Skeletal muscle satellite cell (primary cell): ENCODE data around the gene SYT9. TPM values are rescaled to one million over a fixed set of nuclear protein-coding genes. Genes with fewer than 3 reads are reported as not detected.

Experiments used
- H3K27me3 ChIP-seq: 2 replicates; pipeline ENCODE4 v1.7.0; 2013; ENCODE audit warnings: low read length; ENCODE audit not compliant: control insufficient read depth, insufficient read depth
- H3K36me3 ChIP-seq: 2 replicates; pipeline ENCODE4 v1.7.0; 2013; ENCODE audit warnings: mild to moderate bottlenecking, control low read depth, low read length; ENCODE audit not compliant: insufficient read depth
- H3K4me1 ChIP-seq: 2 replicates; pipeline ENCODE4 v1.7.0; 2013; ENCODE audit warnings: low read length; ENCODE audit not compliant: control insufficient read depth, insufficient read depth
- H3K4me2 ChIP-seq: 2 replicates; pipeline ENCODE4 v1.7.0; 2013; ENCODE audit warnings: mild to moderate bottlenecking, low read length
- H3K4me3 ChIP-seq: 2 replicates; pipeline ENCODE4 v1.7.0; 2013; ENCODE audit warnings: low read length
- H3K9ac ChIP-seq: 2 replicates; pipeline ENCODE4 v1.7.0; 2013; ENCODE audit warnings: mild to moderate bottlenecking, low read depth, low read length, moderate library complexity
- H3K9me3 ChIP-seq: replicated peaks from 2 replicates; pipeline ENCODE4 v1.7.0; 2013; ENCODE audit warnings: mild to moderate bottlenecking, control low read depth, low read length
- total RNA-seq: library from RNA; depleted of rRNA; stranded (reverse); fragments of >200 nt; gene quantifications from 2 replicates; pipeline ENCODE4 v1.2.3, GENCODE V29; 2012; rRNA removed

Gene SYT9, protein sequence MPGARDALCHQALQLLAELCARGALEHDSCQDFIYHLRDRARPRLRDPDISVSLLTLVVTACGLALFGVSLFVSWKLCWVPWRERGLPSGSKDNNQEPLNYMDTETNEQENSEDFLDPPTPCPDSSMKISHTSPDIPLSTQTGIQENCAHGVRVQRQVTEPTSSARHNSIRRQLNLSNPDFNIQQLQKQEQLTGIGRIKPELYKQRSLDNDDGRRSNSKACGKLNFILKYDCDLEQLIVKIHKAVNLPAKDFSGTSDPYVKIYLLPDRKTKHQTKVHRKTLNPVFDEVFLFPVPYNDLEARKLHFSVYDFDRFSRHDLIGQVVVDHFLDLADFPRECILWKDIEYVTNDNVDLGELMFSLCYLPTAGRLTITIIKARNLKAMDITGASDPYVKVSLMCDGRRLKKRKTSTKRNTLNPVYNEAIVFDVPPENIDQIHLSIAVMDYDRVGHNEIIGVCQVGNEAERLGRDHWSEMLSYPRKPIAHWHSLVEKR
- under 0.01 TPM in 1 of 2 replicates, not detected in the other for total RNA-seq

GRCh38 chr11:7251836-7252682 lies at the start of gene SYT9:
Gene SYT9 (plus strand): TSS chr11:7251904. CDS start chr11:7252187, 283 bp downstream.
- no peak within 1 kb of the TSS for H3K9ac ChIP-seq

DNA sequence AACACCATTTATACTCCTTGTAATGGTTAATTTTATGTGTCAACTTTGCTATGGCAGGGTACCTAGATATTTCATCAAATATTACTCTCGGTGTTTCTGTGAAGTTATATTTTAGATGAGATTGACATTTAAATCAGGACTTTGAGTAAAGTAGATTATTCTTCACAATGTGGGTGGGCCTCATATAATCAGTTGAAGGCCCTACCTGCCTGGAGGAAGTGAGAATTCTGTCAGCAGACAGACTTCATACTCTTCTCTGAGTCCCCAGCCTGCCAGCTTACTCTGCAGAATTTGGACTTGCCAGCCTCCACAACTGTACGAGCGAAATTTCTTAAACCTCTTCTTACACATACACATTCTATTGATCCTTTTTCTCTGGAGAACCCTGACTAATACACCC lies 49.3 kb upstream of the SYT9 start:
- no peak overlapping the region for H3K4me3 ChIP-seq
- no peaks in the 10 kb centered on the region for H3K4me1 ChIP-seq
- no peak overlapping the region for H3K9ac ChIP-seq
- H3K4me2 ChIP-seq: no peak overlapping the region
- no peaks in the 10 kb centered on the region for H3K27me3 ChIP-seq
- H3K36me3 ChIP-seq: no peaks in the 10 kb centered on the region
- no peaks in the 10 kb centered on the region for H3K9me3 ChIP-seq

More at GRCh38 chr11:7251836-7252682, at the start of gene SYT9:
- Histone ChIP-seq H3K9me3 (no peaks in the 10 kb centered on the region), H3K27me3 (peaks cover 57% of the 10 kb centered on the region), H3K4me2 (peak within 1 kb of the TSS; percentile 81), H3K36me3 (no peaks in the 10 kb centered on the region), H3K4me3 (peak within 1 kb of the TSS; percentile 65), H3K4me1 (no peaks in the 10 kb centered on the region)

GRCh38 chr11:7204778-7205177 lies 46.9 kb upstream of the SYT9 start:
- Histone ChIP-seq H3K4me2 (no peak overlapping the region), H3K27me3 (no peaks in the 10 kb centered on the region), H3K4me3 (no peak overlapping the region), H3K9me3 (no peaks in the 10 kb centered on the region), H3K4me1 (no peaks in the 10 kb centered on the region), H3K9ac (no peak overlapping the region), H3K36me3 (no peaks in the 10 kb centered on the region)

DNA sequence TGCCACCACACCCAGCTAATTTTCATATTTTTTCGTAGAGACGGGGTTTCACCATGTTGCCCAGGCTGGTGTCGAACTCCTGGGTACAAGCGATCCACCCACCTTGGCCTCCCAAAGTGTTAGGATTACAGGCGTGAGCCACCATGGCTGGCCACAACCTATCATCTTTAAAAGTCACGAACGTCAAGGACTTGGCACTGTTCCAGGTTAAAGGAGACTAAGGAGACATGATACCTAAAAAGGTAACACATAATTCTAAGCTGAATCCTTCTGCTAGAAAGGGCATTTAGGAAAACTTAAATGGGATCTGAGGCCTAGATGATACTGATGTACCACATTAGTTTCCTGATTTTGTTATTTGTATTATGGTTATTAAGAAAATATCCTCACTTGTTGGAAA lies 43.3 kb upstream of the SYT9 start:
- Histone ChIP-seq H3K4me1 (no peaks in the 10 kb centered on the region), H3K27me3 (no peaks in the 10 kb centered on the region), H3K9ac (no peak overlapping the region), H3K4me3 (no peak overlapping the region), H3K4me2 (no peak overlapping the region), H3K9me3 (no peaks in the 10 kb centered on the region), H3K36me3 (no peaks in the 10 kb centered on the region)

GRCh38 chr11:7219491-7219890 lies 32.2 kb upstream of the SYT9 start:
- Histone ChIP-seq H3K4me2 (no peak overlapping the region), H3K4me3 (no peak overlapping the region), H3K27me3 (peaks cover 13% of the 10 kb centered on the region), H3K9ac (no peak overlapping the region), H3K36me3 (no peaks in the 10 kb centered on the region), H3K9me3 (no peaks in the 10 kb centered on the region), H3K4me1 (no peaks in the 10 kb centered on the region)

GRCh38 chr11:7220636-7221035 lies 31.1 kb upstream of the SYT9 start:
- Histone ChIP-seq H3K4me2 (no peak overlapping the region), H3K36me3 (no peaks in the 10 kb centered on the region), H3K27me3 (peaks cover 13% of the 10 kb centered on the region), H3K4me1 (no peaks in the 10 kb centered on the region), H3K4me3 (no peak overlapping the region), H3K9me3 (no peaks in the 10 kb centered on the region), H3K9ac (no peak overlapping the region)

DNA sequence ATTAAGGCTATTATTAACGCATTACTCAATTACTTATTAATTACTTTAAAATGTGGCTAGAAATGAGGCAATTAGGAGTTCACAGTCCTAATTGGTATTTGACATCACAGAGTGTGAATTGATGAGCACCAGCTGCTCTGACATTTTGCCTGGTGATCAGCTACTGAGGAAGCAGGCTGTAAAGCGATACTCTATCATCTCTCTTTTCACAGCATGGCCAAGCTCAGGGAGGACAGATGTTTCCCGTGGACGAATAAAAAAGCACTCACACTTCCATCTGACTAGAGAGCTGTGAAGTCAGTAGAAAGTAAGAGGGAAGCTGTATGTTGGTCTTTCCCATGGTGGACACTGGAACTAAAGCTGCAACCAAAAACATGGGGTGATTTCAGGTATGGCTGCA lies 29.1 kb upstream of the SYT9 start:
- H3K4me1 ChIP-seq: no peaks in the 10 kb centered on the region
- no peak overlapping the region for H3K4me2 ChIP-seq
- H3K9me3 ChIP-seq: no peaks in the 10 kb centered on the region
- H3K4me3 ChIP-seq: no peak overlapping the region
- no peaks in the 10 kb centered on the region for H3K36me3 ChIP-seq
- peaks cover 13% of the 10 kb centered on the region for H3K27me3 ChIP-seq
- H3K9ac ChIP-seq: no peak overlapping the region

DNA sequence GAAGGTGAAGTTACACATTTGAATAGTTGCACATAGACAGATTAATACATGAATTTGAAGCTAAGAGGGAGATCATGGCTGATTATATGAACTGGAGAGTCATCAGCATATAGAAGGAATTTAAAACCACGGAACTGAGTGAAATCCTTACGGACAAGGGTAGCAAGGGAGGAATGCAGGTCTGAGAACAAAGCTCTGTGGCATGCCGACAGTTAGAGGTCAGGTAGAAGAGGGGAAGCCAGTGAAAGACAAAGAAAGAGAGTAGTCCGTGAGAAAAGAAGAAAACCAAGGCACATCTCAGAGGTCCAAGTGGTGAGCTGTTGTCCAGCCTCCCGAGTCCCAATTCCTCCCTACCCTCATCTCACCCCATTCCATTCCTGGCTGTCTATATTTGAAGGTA lies 11.8 kb upstream of the SYT9 start:
- H3K4me1 ChIP-seq: no peaks in the 10 kb centered on the region

DNA sequence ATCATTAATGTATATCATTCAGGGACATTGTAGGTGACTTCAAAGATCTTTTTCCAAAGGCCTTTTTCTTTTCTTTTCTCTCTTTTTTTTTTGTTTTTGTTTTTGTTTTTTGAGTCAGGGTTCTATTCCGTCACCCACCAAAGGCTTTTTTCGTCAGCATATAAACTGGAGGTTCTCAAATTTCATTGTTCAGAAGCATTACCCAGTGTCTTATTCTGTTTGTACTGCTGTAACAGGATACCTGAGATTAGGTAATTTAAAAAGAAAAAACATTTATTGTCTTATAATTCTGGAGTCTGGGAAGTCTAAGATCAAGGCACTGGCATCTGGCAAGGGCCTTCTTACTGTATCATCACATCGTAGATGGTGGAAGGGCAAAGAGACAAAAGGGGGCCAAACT lies 6.4 kb upstream of the SYT9 start:
- H3K27me3 ChIP-seq: peaks cover 3% of the 10 kb centered on the region
- H3K4me3 ChIP-seq: no peak overlapping the region
- no peak overlapping the region for H3K4me2 ChIP-seq
- no peak overlapping the region for H3K9ac ChIP-seq
- H3K36me3 ChIP-seq: no peaks in the 10 kb centered on the region
- H3K9me3 ChIP-seq: no peaks in the 10 kb centered on the region
- peaks cover 3% of the 10 kb centered on the region for H3K4me1 ChIP-seq

More for the DNA sequence above, 11.8 kb upstream of the SYT9 start:
- no peaks in the 10 kb centered on the region for H3K36me3 ChIP-seq
- H3K9ac ChIP-seq: no peak overlapping the region
- H3K27me3 ChIP-seq: peaks cover 11% of the 10 kb centered on the region
- no peak overlapping the region for H3K4me2 ChIP-seq
- H3K9me3 ChIP-seq: no peaks in the 10 kb centered on the region
- H3K4me3 ChIP-seq: no peak overlapping the region

- Histone ChIP-seq H3K4me1 (peaks cover 3% of the 10 kb centered on the region), H3K9ac (no peak overlapping the region), H3K27me3 (peaks cover 8% of the 10 kb centered on the region), H3K9me3 (no peaks in the 10 kb centered on the region), H3K36me3 (no peaks in the 10 kb centered on the region), H3K4me3 (no peak overlapping the region), H3K4me2 (no peak overlapping the region)
These were observed 5.5 kb upstream of the SYT9 start for GRCh38 chr11:7246179-7246578.

- Histone ChIP-seq H3K27me3 (peaks cover 43% of the 10 kb centered on the region), H3K9ac (no peak overlapping the region)
These were observed 1.5 kb upstream of the SYT9 start for GRCh38 chr11:7250166-7250565.

More at GRCh38 chr11:7250166-7250565, 1.5 kb upstream of the SYT9 start:
- Histone ChIP-seq H3K4me1 (peaks cover 3% of the 10 kb centered on the region), H3K9me3 (no peaks in the 10 kb centered on the region), H3K4me3 (no peak overlapping the region), H3K36me3 (no peaks in the 10 kb centered on the region), H3K4me2 (no peak overlapping the region)
